ENCODE measurements around the gene LONRF3. TPM values are rescaled to one million over a fixed set of nuclear protein-coding genes. Genes with fewer than 3 reads are reported as not detected.

LONRF3 gene
- total and polyA plus RNA-seq, 2 of the 8 experiments (the other 6 are each of a cell fraction or from before 2014, with no cell fraction given), result 0.11 TPM; not detected in 1

GRCh38 chrX:119036107-119037029 lies 62.0 kb downstream of the LONRF3 start:
- no peak overlapping the region for H2BK15ac ChIP-seq (ENCODE audit: low read length)
- H2AK5ac ChIP-seq (ENCODE audit: low read depth, low read length), result no peak overlapping the region
- no peaks in the 10 kb centered on the region for H3K79me2 ChIP-seq (ENCODE audit: control insufficient read depth in 1 of 2, insufficient read depth in 2 of 2, low read length in 2 of 2)
- H2BK20ac ChIP-seq (ENCODE audit: low read length), result no peak overlapping the region
- H3K9me3 ChIP-seq (ENCODE audit: insufficient read depth in 2 of 2, low read depth in 1 of 2, low read length in 1 of 2), result peaks cover 3 to 7% of the 10 kb centered on the region in 2 experiments; a peak in 1 of 4 replicates
- no peaks in the 10 kb centered on the region for H3K23me2 ChIP-seq (ENCODE audit: low read depth, low read length)
- no peaks in the 10 kb centered on the region for H3K36me3 ChIP-seq (ENCODE audit: control insufficient read depth in 2 of 4, insufficient read depth in 4 of 4, low read length in 3 of 4)
- no peaks in the 10 kb centered on the region for H3K4me1 ChIP-seq (replicated peaks in 1 of 4; ENCODE audit: control insufficient read depth in 3 of 4, insufficient read depth in 4 of 4, low read length in 3 of 4)
- H2BK5ac ChIP-seq (ENCODE audit: low read depth, low read length), result no peak overlapping the region
- no peak overlapping the region for H3K18ac ChIP-seq (ENCODE audit: extremely low read depth, low read length)
- H3K56ac ChIP-seq (replicated peaks; ENCODE audit: insufficient read length, low read depth, low read length), result no peak overlapping the region
- no peak overlapping the region for H2AFZ ChIP-seq (ENCODE audit: low read length)
- no peak for FAIRE-seq
- H3K23ac ChIP-seq (ENCODE audit: insufficient read length), result no peak overlapping the region
- H3K27me3 ChIP-seq (replicated peaks in 1 of 4; ENCODE audit: control insufficient read depth in 3 of 4, extremely low read depth in 1 of 4, insufficient read depth in 3 of 4, low read length in 3 of 4), result no peaks in the 10 kb centered on the region
- CTCF ChIA-PET (ENCODE audit: partially characterized antibody), result interaction anchor here (0.8 to 1.1 kb wide), 2 partner anchors 9 to 188 kb away, joined by 3 to 4 read pairs; no protein-coding TSS in a partner anchor
- no peak overlapping the region for H3K9ac ChIP-seq (replicated peaks in 1 of 4; ENCODE audit: extremely low read depth in 1 of 4, low read depth in 3 of 4, low read length in 3 of 4)
- no peak overlapping the region for H3K4me3 ChIP-seq (ENCODE audit: extremely low read depth in 1 of 4, insufficient read depth in 2 of 4, low read depth in 3 of 4, low read length in 4 of 4)
- H4K5ac ChIP-seq (ENCODE audit: insufficient read length, low read depth, low read length), result no peak overlapping the region
- no peak overlapping the region for H4K91ac ChIP-seq (replicated peaks; ENCODE audit: insufficient read length, low read length)
- POLR2A ChIA-PET (ENCODE audit: partially characterized antibody), result no interaction called here
- H3K79me1 ChIP-seq (ENCODE audit: low read depth, low read length), result no peaks in the 10 kb centered on the region
- no peak overlapping the region for H3K14ac ChIP-seq (ENCODE audit: insufficient read length)
- 91% methylated on average over 4 of the region's 4 CpGs; no CpG with 5 or more reads in 1 of the 2 experiments for WGBS, 2 experiments (ENCODE audit: extremely low coverage in 1 of 2, insufficient coverage in 1 of 2, insufficient read length in 1 of 2, insufficient replicate concordance in 2 of 2, low coverage in 1 of 2, low lambda C conversion rate in 2 of 2, missing lambda C conversion rate in 1 of 2)
- no peak for DNase-seq (ENCODE audit: low read depth in 1 of 2, low spot score in 2 of 2)
- no peaks in the 10 kb centered on the region for H4K20me1 ChIP-seq (replicated peaks in 1 of 2; ENCODE audit: control insufficient read depth in 1 of 2, insufficient read depth in 2 of 2, low read length in 2 of 2)
- no peak overlapping the region for H3K4me2 ChIP-seq (ENCODE audit: insufficient read depth in 1 of 2, low read depth in 2 of 2, low read length in 2 of 2)
- no peak overlapping the region for H3K4ac ChIP-seq (replicated peaks; ENCODE audit: insufficient read length, low read depth, low read length)
- H3K27ac ChIP-seq (ENCODE audit: low read depth, low read length), result no peak overlapping the region
- no peak overlapping the region for H2BK12ac ChIP-seq (ENCODE audit: low read depth, low read length)
- H4K8ac ChIP-seq (ENCODE audit: extremely low read depth, insufficient read depth, low read length), result no peak overlapping the region
- H2BK120ac ChIP-seq (replicated peaks; ENCODE audit: low read depth, low read length), result no peak overlapping the region
- TF ChIP-seq NANOG (IDR thresholded peaks at IDR 0.05; ENCODE audit: insufficient read depth, low read depth, low read length, poor library complexity, severe bottlenecking) (no peak), SRF (IDR thresholded peaks at IDR 0.05; ENCODE audit: low read depth, low read length) (no peak), ASH2L (IDR thresholded peaks at IDR 0.05; ENCODE audit: low read length) (no peak), JUND (IDR thresholded peaks at IDR 0.05; ENCODE audit: low read length) (no peak), JUN (IDR thresholded peaks at IDR 0.05; ENCODE audit: low read depth, low read length) (no peak), RNF2 (IDR thresholded peaks at IDR 0.05; ENCODE audit: borderline replicate concordance, low read depth, low read length, missing control alignments, poor library complexity, severe bottlenecking) (no peak), HDAC6 (IDR thresholded peaks at IDR 0.05; ENCODE audit: low read depth, low read length) (no peak), CHD1 (IDR thresholded peaks at IDR 0.05; ENCODE audit: low read depth, low read length) (no peak), CBX5 (IDR thresholded peaks at IDR 0.05; ENCODE audit: low read depth, low read length) (no peak), CEBPB (IDR thresholded peaks at IDR 0.05; ENCODE audit: low read depth, low read length) (no peak), KDM1A (IDR thresholded peaks at IDR 0.05; ENCODE audit: borderline replicate concordance, low read length) (no peak), POLR2AphosphoS5 (IDR thresholded peaks at IDR 0.05; ENCODE audit: low read depth, low read length) (no peak), TBP (IDR thresholded peaks at IDR 0.05; ENCODE audit: low read depth, low read length) (no peak)
